Activated CD4-positive, alpha-beta T cell treated with anti-CD3 and anti-CD28 coated beads, Interleukin-2, Interleukin-4, amounts not matched to agents 100 ng/mL and 50 ng/mL, durations not matched to agents 16 hours and 8 hours (primary cell): ENCODE measurements around the gene PAIP2.
"Not testable (repeated sequence)": the region's sequence is repeated elsewhere in the genome, so short reads cannot be mapped to it uniquely, and the experiment has no call there.

Experiments
- DNase-seq: peaks from one replicate; pipeline ENCODE4 v3.0.0-alpha.2; 2020; ENCODE audit warnings: low spot score

The PAIP2 gene

DNA sequence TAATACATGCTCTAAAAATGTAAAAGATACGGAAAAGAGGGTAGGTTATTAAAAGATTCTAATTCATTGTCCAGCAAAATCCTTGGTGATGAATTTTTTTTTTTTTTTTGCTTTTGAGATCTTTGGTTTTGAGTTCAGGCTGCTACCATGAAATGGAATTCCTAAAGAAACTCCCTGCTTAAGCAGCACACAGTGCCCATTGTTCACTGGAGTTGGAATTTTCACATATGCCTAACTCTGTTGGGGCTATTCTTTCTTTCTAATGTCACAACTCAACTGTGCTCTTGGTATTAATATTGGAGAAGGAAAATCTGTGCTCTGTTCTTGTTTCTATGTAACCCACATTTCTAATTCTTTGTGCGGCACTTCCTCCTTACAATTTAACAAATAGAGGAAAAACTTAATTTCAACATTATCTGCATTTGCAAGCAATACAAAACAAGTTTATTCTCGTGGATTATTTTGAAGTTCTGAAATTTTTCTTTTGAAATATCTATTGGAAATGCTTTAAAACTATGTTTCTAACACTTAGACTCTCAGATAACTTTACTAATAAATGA lies 26.5 kb upstream of the PAIP2 start:
- no peak for DNase-seq

DNA sequence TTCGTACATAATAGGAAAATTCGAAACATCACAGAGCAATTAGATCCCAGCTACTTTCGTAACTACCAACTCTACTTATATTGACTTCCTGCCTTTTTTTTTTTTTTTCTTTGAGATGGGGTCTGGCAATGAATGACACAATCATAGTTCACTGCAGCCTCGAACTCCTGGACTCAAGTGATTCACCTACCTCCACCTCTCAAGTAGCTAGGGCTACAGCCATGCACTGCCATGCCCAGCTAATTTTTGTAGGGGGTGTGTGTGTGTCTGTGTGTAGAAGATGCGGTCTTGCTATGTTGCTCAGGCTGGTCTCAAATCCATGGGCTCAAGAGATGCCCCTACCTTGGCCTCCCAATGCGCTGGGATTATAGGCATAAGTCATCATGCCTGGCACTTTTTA lies 5.8 kb upstream of the PAIP2 start:
- no peak for DNase-seq

DNA sequence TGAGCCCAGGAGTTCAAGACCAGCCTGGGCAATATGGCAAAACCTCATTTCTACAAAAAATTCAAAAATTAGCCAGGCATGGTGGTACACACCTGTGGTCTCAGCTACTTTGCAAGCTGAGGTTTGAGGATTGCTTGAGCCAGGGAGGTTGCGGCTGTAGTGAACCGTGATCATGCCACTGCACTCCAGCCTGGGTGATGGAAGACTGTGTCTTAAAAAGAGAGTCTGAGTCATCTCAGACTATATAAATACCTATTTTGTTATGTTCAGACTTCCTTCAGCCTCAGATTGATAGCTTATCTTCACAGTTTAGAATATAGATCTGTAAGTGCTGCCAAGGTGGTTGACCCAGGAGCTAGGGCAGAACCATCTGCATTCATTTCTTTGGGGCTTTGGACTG lies 1.6 kb upstream of the PAIP2 start:
- DNase-seq = no peak

- no peak for DNase-seq
Measured at GRCh38 chr5:139341187-139341688, 416 bp upstream of the PAIP2 start.

DNA sequence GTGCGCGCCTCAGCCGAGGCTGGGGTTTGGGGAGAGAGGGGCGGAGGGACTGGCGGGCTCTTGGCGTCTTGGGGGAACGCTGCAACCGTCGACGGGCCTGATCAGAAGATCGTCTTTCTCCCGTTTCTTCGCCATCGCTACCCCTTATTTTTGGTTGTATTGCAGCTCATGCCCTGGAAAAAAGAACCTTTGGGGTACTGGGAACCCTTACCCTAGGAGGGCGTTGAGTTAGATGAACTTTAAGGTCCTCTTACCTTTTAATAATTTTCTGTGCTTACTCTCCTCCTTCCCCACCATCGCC lies 719 bp downstream of the PAIP2 start:
- DNase-seq = no peak

DNA sequence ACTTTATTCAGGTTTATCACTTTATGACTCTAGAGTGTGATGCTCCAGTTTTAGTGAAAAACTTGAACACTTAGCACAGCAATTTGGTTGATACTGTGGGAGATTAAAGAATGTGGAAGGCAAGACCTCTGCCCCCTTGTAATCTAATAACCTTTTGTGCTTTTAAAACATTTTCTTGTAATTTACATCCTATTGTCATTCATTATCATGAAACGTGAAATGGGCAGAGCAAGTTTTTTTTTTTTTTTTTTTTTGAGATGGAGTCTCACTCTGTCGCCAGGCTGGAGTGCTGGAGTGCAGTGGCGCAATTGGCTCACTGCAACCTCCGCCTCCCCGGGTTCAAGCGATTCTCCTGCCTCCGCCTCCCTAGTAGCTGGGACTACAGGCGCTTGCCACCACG lies 1.8 kb downstream of the PAIP2 start:
- no peak for DNase-seq

GRCh38 chr5:139344177-139344576 lies 2.5 kb downstream of the PAIP2 start:
- DNase-seq = no peak

GRCh38 chr5:139345442-139345841 lies 3.8 kb downstream of the PAIP2 start:
- DNase-seq = not testable (repeated sequence)

- DNase-seq = not testable (repeated sequence)
Measured at GRCh38 chr5:139347863-139348262, 6.2 kb downstream of the PAIP2 start.

- no peak for DNase-seq
Measured at GRCh38 chr5:139354186-139354585, 12.5 kb downstream of the PAIP2 start.

- not testable (repeated sequence) for DNase-seq
Measured at GRCh38 chr5:139355900-139356299, 14.2 kb downstream of the PAIP2 start.

GRCh38 chr5:139358064-139358463 lies 16.4 kb downstream of the PAIP2 start:
- DNase-seq = no peak

GRCh38 chr5:139360384-139360783 lies 18.7 kb downstream of the PAIP2 start:
- DNase-seq = no peak

DNA sequence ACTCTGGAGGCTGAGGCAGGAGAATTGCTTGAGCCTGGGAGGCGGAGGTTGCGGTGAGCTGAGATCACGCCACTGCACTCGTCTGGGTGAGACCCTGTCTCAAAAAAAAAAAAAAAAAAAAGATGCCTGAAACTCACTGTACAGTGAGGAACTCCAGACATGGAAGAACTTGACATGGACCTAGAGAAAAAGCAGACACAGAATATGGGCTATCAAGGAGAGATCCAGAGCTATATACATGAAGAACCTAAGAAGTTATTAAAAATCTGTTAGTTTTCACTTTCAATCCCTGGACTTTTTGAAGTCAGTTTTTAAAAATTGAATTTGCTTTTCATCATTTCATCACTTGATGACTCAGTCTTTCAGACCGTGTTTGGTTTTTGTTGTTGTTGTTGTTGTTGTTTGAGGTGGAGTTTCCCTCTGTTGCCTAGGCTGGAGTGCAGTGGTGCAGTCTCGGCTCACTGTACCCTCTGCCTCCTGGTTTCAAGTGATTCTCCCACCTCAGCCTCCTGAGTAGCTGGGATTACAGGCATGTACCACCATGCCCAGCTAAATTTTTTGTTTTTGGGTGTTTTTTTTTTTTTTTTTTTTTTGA lies 20.3 kb downstream of the PAIP2 start:
- DNase-seq = no peak

GRCh38 chr5:139363937-139364336 lies 22.3 kb downstream of the PAIP2 start:
- no peak for DNase-seq

DNA sequence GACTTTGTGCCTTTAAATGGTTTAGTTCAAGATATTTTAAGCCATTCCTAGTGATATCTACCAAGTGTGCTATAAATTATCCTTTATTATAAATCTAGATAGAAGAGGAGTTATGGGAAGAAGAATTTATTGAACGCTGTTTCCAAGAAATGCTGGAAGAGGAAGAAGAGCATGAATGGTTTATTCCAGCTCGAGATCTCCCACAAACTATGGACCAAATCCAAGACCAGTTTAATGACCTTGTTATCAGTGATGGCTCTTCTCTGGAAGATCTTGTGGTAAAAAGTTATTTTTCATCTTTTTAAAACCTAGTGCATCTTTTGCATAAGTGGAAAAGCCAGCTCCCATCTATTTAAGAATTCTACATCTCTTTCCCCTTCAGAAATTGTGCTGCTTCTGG lies 22.8 kb downstream of the PAIP2 start:
- DNase-seq = no peak

GRCh38 chr5:139368613-139369012 lies 27.0 kb downstream of the PAIP2 start:
- DNase-seq = no peak

- no peak for DNase-seq
Measured at GRCh38 chr5:139369181-139369580, 27.5 kb downstream of the PAIP2 start.

DNA sequence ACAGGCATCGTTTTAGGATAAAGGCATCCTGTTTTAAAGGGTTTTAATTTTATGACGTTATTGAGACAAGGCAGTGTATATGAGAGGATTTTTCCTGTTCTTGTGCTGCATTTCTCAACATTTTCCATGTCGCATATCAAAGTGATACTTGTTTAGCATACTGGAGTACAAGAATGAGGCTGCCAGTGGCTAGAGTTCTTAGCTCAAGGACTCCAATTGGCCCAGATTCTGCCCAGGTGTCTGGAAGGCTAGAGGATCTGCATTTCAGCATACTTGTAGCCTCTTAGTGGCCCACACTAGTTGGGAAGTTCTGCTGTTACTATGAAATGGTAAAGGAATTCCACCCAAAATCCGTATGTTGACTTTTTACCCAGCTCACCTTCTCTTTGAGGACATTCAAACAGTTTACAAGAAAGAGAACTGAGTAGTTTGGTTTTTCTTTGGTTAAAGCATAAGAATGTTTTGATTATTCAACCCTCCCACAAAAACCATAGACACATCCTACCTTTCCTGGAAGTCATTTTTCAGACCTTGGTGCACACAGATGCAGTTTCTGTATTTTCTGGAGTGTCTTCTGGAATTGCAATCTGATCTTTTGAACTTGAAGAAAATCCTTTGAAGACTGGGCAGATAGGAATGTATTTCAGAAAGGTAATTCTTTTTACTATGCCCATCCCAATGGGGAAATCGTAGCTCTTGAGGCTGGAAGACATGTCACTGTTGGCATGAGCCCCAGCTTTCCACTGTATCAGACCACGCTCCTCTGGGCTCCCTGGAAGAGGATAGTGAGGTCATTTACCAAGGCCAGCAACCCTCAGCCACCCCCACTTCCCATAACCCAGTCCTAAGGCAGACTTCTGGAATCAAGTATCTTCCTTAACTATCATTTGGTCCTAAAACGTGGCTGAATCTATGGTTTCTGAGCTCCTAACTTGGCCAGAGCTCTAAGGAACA lies 30.1 kb downstream of the PAIP2 start:
- DNase-seq = no peak

DNA sequence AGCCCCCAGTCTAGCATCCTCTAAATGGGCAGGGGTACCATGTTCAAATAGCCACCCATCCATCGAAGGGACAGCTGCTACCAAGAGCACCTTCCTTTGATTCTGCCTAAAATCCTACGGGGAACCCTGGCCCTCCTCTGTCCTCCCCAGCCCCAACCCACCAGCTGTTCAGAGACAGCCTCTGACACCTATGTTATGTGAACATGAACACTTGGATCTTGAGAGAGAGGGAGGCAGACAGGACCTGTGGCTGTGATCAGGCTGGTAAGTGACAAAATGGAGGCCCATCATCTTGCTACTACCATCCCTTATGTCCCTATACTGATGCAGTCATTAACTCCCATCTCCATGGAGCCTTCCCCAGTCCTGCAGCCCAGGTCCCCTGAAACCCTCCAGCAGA lies 33.3 kb downstream of the PAIP2 start:
- no peak for DNase-seq

GRCh38 chr5:139376364-139376763 lies 34.7 kb downstream of the PAIP2 start:
- DNase-seq = no peak

- no peak for DNase-seq
Measured at GRCh38 chr5:139377226-139377625, 35.6 kb downstream of the PAIP2 start.

DNA sequence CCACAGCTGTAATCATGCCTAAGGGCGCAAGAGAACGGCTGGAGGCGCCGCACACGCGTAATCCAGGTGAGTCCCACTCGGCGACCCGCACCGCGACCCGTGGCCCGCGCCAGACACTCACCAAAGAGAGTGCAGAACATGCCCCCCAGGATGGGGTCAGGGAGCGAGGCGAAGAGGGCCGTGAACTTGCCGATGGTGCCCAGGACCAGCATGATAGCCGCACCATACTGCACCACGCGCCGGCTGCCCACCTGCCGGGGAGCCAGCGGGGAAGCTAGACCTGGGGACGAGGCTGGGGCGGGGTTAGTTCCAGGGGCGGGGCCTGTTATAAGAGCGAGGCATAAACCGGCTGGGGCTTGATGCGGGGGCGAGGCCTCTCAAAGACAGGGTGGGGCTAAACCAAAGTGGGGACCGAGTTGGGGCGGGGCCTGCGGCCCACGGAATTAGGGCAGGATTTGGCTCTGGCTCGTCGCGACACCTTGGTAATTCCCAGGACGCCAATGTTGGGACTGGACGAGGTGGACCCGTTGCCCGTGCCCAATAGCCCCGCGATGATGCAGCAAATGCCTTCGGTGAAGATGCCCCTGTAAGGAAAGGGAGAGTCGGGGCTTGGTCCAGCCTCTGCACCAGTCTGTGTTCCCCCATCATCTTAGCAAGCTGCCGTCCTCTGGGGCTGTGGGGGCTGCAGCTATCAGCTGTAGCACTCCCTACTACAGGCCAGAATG lies 36.6 kb downstream of the PAIP2 start:
- no peak for DNase-seq
